ENCODE results near the gene MAP4K4. TPM values are rescaled to one million over a fixed set of nuclear protein-coding genes. Genes with fewer than 3 reads are reported as not detected.

Gene MAP4K4
- total RNA-seq, 1 experiment from 2014 or later = 136 TPM

GRCh38 chr2:101729521-101730190 lies 32.1 kb downstream of the MAP4K4 start:
- no peak for TF ChIP-seq CTCF (IDR thresholded peaks at IDR 0.05; ENCODE audit: unreplicated experiment)
- intact Hi-C loops (cut with micrococcal nuclease; ENCODE audit: unreplicated experiment) = no loop called here
- H3K27ac Mint-ChIP-seq (ENCODE audit: unreplicated experiment) = no peak overlapping the region
- H3K9me3 Mint-ChIP-seq (ENCODE audit: low read depth, unreplicated experiment) = no peaks in the 10 kb centered on the region
- DNase-seq = no peak
- no TSS peak for BruUV-seq (replicated peaks)
- CTCF ChIA-PET = no interaction called here
- H3K4me1 Mint-ChIP-seq (ENCODE audit: low read depth, unreplicated experiment) = peaks cover 27% of the 10 kb centered on the region
- H3K36me3 Mint-ChIP-seq (ENCODE audit: insufficient read depth, unreplicated experiment) = peaks cover 10% of the 10 kb centered on the region
- no peaks in the 10 kb centered on the region for H3K27me3 Mint-ChIP-seq (ENCODE audit: unreplicated experiment)
- H3K4me3 Mint-ChIP-seq (ENCODE audit: low read depth, unreplicated experiment) = no peak overlapping the region

DNA sequence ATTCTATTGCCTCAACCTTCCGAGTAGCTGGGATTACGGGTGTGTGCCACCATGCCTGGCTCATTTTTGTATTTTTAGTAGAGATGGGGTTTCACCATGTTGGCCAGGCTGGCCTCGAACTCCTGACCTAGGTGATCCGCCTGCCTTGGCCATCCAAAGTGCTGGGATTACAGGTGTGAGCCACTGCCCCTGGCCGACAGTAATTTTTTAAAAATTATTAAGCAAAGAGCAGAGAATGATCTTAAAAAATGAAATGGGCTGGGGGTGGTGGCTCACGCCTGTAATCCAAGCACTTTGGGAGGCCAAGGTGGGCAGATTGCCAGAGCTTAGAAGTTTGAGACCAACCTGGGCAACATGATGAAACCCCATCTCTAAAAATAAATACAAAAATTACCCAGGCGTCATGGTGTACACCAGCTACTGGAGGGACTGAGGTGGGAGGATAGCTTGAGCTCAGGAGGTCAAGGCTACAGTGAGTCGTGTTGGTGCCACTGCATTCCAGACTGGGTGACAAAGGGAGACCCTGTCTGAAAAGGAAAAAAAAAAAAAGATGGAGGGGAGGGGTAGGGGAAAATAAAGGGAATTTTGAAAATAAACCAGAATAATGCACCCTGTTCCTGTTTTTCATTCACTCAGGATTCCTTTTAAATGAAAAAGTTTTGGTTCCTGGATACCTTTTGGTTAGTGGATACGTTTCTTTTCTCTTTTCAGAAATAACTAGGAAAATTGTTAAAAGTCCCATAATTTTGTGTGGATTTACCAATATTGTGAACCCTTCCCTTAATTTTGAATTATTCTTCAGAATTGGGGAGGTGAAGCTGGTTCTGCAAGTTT lies 33.9 kb downstream of the MAP4K4 start:
- TF ChIP-seq CTCF (IDR thresholded peaks at IDR 0.05; ENCODE audit: unreplicated experiment) = no peak
- H3K27ac Mint-ChIP-seq (ENCODE audit: unreplicated experiment) = no peak overlapping the region
- CTCF ChIA-PET = interaction anchor here (0.7 kb wide), 1 partner anchor 11 kb away, joined by 4 read pairs; no protein-coding TSS in a partner anchor
- peaks cover 45% of the 10 kb centered on the region for H3K4me1 Mint-ChIP-seq (ENCODE audit: low read depth, unreplicated experiment)
- H3K27me3 Mint-ChIP-seq (ENCODE audit: unreplicated experiment) = no peaks in the 10 kb centered on the region
- peaks cover 5% of the 10 kb centered on the region for H3K36me3 Mint-ChIP-seq (ENCODE audit: insufficient read depth, unreplicated experiment)
- intact Hi-C loops (cut with micrococcal nuclease; ENCODE audit: unreplicated experiment) = no loop called here
- no peak overlapping the region for H3K4me3 Mint-ChIP-seq (ENCODE audit: low read depth, unreplicated experiment)
- DNase-seq = no peak
- no TSS peak for BruUV-seq (replicated peaks)
- no peaks in the 10 kb centered on the region for H3K9me3 Mint-ChIP-seq (ENCODE audit: low read depth, unreplicated experiment)

GRCh38 chr2:101732199-101732598 lies 34.7 kb downstream of the MAP4K4 start:
- CTCF ChIA-PET = no interaction called here
- Mint-ChIP-seq H3K27me3 (ENCODE audit: unreplicated experiment) (no peaks in the 10 kb centered on the region), H3K9me3 (ENCODE audit: low read depth, unreplicated experiment) (no peaks in the 10 kb centered on the region), H3K4me1 (ENCODE audit: low read depth, unreplicated experiment) (peaks cover 53% of the 10 kb centered on the region), H3K27ac (ENCODE audit: unreplicated experiment) (no peak overlapping the region), H3K4me3 (ENCODE audit: low read depth, unreplicated experiment) (no peak overlapping the region), H3K36me3 (ENCODE audit: insufficient read depth, unreplicated experiment) (peaks cover 10% of the 10 kb centered on the region)
- no peak for TF ChIP-seq CTCF (IDR thresholded peaks at IDR 0.05; ENCODE audit: unreplicated experiment)
- no TSS peak for BruUV-seq (replicated peaks)
- DNase-seq = no peak
- intact Hi-C loops (cut with micrococcal nuclease; ENCODE audit: unreplicated experiment) = no loop called here

DNA sequence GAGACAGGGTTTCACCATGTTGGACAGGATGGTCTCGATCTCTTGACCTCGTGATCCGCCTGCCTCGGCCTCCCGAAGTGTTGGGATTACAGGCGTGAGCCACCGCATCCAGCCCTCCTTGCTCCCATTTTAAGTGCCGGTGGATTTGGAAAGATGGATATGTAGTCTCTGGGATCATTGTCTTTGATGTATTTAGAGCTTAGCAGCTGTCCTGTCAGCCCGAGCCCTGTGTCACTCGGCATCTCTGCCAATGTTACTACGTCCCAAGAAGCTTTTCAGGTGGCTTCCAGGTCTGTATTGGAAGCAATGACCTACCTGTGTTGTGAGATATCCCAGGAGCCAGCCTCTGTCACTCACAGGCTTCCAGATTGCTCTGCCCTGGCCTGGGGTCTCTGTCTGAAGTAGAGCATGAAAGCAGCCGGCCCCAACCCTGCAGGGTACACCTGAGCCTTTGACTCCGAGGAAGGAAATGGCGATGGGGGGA lies 35.3 kb downstream of the MAP4K4 start:
- no peak for TF ChIP-seq CTCF (IDR thresholded peaks at IDR 0.05; ENCODE audit: unreplicated experiment)
- H3K4me3 Mint-ChIP-seq (ENCODE audit: low read depth, unreplicated experiment) = no peak overlapping the region
- CTCF ChIA-PET = no interaction called here
- intact Hi-C loops (cut with micrococcal nuclease; ENCODE audit: unreplicated experiment) = no loop called here
- BruUV-seq (replicated peaks) = no TSS peak
- H3K36me3 Mint-ChIP-seq (ENCODE audit: insufficient read depth, unreplicated experiment) = peaks cover 10% of the 10 kb centered on the region
- no peaks in the 10 kb centered on the region for H3K9me3 Mint-ChIP-seq (ENCODE audit: low read depth, unreplicated experiment)
- H3K27ac Mint-ChIP-seq (ENCODE audit: unreplicated experiment) = no peak overlapping the region
- H3K4me1 Mint-ChIP-seq (ENCODE audit: low read depth, unreplicated experiment) = peaks cover 59% of the 10 kb centered on the region
- no peaks in the 10 kb centered on the region for H3K27me3 Mint-ChIP-seq (ENCODE audit: unreplicated experiment)
- DNase-seq = no peak

All from Calu3 (cell line).